Posterior vena cava (tissue), 2 donors: Measurements from ENCODE around the gene RPGR. TPM values are rescaled to one million over a fixed set of nuclear protein-coding genes. Genes with fewer than 3 reads are reported as not detected.

Experiments used
- DNase-seq: peaks from one replicate; pipeline ENCODE4 v3.0.0-alpha.2; 2020; ENCODE audit warnings: low spot score
- intact Hi-C, 2 donors: fragments of 100-400 bp; cut with DNase I; formaldehyde crosslinking; loops; one replicate each; pipeline versions ENCODE4 v1.14.1 to v1.14.2; 2022 to 2023
- long read RNA-seq, 2 donors: library from polyadenylated mRNA; unstranded; transcript quantifications; one replicate each; pipeline ENCODE4 v2.0.0, GENCODE V29; 2020 to 2021
- total RNA-seq, 2 donors: library from RNA; stranded (reverse); fragmentation: NEBNext Ultra II Directional; extraction: Animal tissue kit (Norgen Biotek cat#: 25700); gene quantifications; one replicate each; pipeline ENCODE4 v1.2.1, GENCODE V29; 2021
- donor health status: DM: yes; HTN: yes; CAD: no.
- donor health status: DM: yes; HTN: yes; CAD: no.

The RPGR gene
- total RNA-seq = 10 to 100 TPM; 17.0 to 24.0 TPM
- long read RNA-seq, donor 1, partial matches to known transcripts = 6 of 10 reads
- long read RNA-seq, donor 1, other reads (novel, unspliced or antisense) = 3 of 10 reads
- long read RNA-seq, donor 2, partial matches to known transcripts = 20 of 29 reads
- long read RNA-seq, donor 2, other reads (novel, unspliced or antisense) = 7 of 29 reads

DNA sequence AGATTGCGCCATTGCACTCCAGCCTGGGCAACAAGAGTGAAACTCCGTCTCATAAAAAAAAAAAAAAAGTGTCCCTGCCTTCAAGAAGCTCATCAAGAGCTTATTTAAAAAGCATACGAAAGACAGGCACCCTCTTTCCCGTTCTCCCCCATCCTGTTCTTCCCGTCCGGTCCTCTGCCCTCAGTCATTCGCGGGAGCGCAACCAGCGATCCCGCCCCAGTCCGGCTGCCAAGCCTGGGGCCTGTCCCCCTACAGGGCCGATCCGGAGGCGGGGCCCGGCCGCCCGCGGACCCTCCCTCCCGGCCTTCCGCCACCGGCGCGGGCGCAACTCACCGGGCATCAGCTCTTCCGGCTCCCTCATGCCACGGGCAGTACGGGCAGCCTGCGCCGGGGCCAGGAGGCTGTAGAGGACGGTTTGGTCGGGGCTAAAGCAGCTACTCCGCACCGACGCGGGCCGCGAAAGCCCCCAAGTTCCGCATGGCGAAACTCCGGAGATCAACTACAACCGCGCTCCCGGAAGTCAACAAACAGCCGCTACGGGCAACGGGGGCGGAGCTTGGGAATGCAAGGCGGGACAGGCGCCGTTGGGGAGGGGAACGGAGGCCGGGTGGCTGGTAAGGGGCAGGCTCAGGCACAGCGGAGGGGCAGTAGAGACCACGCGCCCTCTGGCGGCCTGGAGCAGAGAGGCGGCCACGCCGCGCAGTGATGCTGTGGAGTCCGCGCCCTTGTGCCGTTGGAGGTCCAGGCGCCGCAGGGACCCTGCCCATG, at the start of gene RPGR:
Gene RPGR (minus strand): TSS at position 503 of the 768 bp plus-strand sequence. CDS start 142 bp downstream, at position 361.
- DNase-seq = peak; percentile 98
- intact Hi-C loops = no loop called here

DNA sequence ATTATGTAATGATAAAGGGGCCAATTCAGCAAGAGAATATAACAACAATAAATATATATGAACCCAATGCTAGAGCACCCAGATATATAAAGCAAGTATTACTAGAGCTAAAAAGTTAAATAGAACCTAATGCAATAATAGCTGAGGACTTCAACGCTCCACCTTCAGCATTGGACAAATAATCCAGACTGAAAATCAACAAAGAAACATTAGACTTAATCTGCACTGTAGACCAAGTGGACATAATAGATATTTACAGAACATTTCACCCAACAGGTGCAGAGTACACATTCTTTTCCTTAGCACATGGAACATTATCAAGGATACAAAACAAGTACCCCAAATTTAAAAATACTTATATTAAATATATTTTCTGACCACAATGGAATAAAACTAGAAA, 49.4 kb upstream of the RPGR start:
- intact Hi-C loops = no loop called here

GRCh38 chrX:38375891-38376290, 48.6 kb upstream of the RPGR start:
- DNase-seq = no peak
- intact Hi-C loops = no loop called here

More for the DNA sequence above, 49.4 kb upstream of the RPGR start:
- DNase-seq = no peak

- no peak for DNase-seq
- intact Hi-C loops = no loop called here
Measured at GRCh38 chrX:38374431-38374830, 47.1 kb upstream of the RPGR start.

GRCh38 chrX:38371641-38372040, 44.3 kb upstream of the RPGR start:
- intact Hi-C loops = no loop called here

GRCh38 chrX:38368774-38369173, 41.5 kb upstream of the RPGR start:
- DNase-seq = no peak
- intact Hi-C loops = no loop called here

More at GRCh38 chrX:38371641-38372040, 44.3 kb upstream of the RPGR start:
- DNase-seq = no peak

DNA sequence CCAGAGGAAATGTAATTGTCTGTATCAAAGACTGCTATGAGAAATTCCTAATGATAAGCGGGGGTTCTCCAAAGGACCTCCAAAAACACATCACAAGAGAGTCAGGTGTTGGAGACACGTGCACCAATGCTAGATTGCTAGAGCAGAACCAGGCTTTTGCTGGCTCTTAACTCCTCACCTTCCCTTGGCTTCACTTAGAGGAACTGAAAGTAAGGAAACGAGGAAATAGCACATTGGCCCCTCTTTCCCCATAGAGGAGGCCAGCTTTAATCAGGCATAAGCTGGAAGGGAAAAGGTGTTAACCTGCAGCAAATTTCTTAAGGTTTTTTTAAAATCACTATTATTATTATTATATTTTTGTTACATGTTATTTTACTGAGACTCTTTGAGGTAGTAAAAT, 38.6 kb upstream of the RPGR start:
- DNase-seq = no peak
- intact Hi-C loops = no loop called here

DNA sequence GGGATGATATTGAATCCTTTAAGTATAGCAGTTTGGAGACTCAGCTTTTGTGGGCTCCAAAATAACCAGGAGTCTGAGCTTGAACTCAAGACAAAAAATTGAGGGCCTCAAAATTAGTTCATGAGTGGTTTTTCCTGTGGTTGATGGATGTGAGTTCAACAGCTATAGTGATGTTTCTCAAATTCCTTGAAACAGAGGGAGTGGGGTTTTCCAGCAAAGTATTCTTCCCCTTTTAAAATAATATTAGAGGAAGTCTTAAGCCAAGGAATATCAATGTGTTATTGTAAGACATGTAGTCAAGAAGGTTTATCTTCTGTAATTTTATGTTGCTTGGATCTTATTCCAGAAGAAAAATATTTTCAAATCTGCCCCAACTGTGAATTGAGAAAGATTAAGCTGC, 35.7 kb upstream of the RPGR start:
- DNase-seq = no peak
- intact Hi-C loops = no loop called here

- no peak for DNase-seq
- intact Hi-C loops = no loop called here
Measured at GRCh38 chrX:38357747-38358673, 30.7 kb upstream of the RPGR start.

DNA sequence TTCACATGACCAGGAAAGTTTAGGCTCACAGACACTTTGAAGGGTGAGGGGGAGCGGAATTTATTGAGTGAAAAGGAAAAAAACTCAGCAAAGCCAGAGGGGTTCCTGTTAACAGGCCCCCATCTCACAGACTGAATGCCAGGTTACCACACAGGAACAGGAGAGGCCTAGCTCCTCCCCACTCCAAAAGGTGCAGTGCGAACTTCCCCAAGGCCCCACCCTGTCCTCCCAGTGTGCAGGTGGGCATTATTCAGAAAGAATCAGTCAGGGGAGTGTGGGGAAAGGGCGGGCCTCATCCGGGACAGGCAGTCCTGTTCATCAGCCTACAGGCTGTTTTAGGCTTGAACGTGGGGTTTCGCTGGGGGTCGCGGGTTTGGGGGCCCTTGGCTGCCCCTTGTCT, 29.1 kb upstream of the RPGR start:
- intact Hi-C loops = no loop called here
- no peak for DNase-seq

DNA sequence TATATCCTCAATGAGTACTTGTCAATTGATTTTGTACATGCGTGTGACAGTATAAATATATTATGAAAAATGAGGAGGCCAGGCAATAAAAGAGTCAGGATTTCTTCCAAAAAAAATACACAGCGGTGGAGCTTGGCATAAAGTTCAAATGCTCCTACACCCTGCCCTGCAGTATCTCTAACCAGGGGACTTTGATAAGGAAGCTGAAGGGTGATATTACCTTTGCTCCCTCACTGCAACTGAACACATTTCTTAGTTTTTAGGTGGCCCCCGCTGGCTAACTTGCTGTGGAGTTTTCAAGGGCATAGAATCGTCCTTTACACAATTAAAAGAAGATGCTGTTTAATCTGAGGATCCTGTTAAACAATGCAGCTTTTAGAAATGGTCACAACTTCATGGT, 25.1 kb upstream of the RPGR start, which contains the start of gene OTC:
Gene OTC (plus strand): TSS at position 243 of the 400 bp plus-strand sequence. CDS start 93 bp downstream, at position 336.
- intact Hi-C loops = no loop called here
- no peak for DNase-seq

DNA sequence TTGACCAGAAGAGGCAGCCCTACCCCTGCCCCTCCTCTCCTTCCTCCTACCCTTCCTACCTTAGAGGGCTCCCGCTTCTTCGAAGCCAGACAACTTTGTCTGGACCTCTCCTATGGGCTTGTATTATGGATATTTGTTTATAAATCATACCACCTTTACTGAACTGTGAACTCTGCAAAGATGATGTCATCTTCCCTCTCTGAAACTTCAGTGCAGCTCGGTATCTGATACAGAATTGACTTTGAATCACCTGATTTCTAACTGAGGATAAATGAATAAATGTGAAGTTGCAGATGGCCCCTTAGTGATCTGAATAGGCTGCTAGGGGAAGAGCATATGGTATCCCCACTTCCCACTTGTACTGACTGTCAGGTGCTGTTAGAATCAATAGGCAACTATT, 24.0 kb upstream of the RPGR start:
- DNase-seq = no peak
- intact Hi-C loops = no loop called here

GRCh38 chrX:38347136-38347535, 19.8 kb upstream of the RPGR start:
- intact Hi-C loops = no loop called here
- no peak for DNase-seq

GRCh38 chrX:38346150-38346549, 18.8 kb upstream of the RPGR start:
- intact Hi-C loops = no loop called here
- DNase-seq = no peak

DNA sequence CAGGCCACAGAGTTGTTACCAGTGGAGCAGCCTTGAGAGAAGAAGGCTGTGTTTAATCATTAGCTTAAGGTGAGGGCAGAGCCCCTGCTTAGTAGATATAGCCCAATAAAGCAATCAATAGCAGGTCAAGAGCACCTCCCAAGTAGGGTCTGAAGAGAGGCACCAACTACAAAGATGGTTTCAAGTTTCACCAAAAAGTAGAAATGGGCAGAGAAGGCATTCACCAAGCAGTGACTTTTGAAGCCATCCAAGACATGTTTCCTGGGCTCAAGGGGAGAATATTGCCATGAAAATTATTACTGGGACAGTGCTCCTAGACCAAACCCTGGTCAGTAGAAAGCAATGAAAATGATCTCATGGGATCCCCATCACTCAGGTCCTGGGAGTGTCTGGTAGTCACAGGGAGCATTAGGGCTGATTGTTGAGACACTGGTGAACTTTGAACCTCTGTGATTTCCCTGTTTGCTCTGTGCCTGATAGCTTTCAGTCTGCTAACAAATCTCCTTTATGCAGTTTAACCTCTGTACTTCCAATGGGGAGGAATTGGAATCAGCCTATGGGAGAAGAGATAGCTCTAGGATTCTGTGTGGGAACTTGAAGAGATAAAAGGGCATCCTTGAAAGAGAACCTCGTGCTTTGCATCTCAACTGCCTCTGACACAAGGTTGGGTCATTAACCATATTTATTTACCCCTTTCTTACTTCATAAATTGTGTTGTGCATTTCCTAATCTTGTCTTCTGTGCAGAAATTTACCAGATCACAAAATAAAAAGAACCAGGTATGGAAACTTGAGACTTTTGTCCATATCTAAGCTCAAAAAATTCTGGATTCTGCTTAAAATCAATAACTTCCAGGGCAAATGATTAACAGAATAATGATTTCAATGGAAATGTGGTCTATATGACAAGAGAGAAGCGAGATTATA, 15.8 kb upstream of the RPGR start:
- intact Hi-C loops = no loop called here
- DNase-seq = no peak

DNA sequence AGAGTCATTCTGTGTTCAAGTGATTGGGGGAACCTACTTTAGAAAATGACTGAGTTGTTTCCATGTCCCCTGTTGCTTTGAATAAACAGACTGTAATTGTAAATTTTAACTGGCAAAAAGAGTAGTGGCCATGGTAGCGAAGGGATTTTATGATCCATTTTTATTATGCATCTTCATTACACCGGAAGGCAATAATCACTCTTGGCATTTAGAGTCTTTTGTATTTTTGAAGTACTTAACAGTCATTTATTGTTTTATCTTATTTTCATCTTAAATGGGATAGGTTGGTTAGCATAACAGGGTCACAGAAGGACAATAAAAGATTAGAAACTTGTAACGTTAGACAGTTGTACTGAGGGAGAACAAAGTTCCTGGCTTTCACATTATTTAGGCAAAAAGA, 14.1 kb upstream of the RPGR start:
- intact Hi-C loops = no loop called here

GRCh38 chrX:38336538-38337240, 9.4 kb upstream of the RPGR start:
- no peak for DNase-seq
- intact Hi-C loops = no loop called here

More for the DNA sequence above, 14.1 kb upstream of the RPGR start:
- DNase-seq = no peak

DNA sequence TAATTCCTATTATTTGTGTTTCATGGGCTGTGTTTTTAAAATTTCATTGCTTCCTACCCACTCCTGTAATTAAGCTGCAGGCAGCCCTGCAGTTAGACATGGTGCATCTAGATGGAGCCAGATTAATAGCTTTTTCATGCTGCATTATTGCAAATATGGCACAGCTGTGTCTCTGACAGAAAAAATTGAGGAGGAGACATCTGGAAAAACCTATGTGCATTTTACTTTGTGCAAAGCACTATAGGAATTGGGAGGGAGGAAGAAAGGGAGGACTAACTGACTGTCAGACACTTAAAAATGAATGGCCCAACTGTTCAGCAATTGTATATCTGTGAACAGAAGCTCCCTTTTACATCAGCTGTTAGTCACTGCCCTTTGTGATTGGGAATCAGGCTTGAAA, 8.1 kb upstream of the RPGR start:
- intact Hi-C loops = no loop called here
- no peak for DNase-seq
